Activated CD4-positive, alpha-beta T cell treated with anti-CD3 and anti-CD28 coated beads, Interleukin-2, amount 10 ng/mL, durations not matched to agents 24 days and 14 days (primary cell): ENCODE data around the gene SCML2. TPM values are rescaled to one million over a fixed set of nuclear protein-coding genes. Genes with fewer than 3 reads are reported as not detected.

Source experiments
- DNase-seq: peaks from one replicate; pipeline ENCODE4 v3.0.0; 2022
- H3K27ac Mint-ChIP-seq: one replicate; pipeline ENCODE4 v1.8.0; 2022; ENCODE audit warnings: mild to moderate bottlenecking, mixed read lengths
- H3K27me3 Mint-ChIP-seq: one replicate; pipeline ENCODE4 v1.8.0; 2022; ENCODE audit warnings: mixed read lengths
- H3K36me3 Mint-ChIP-seq: one replicate; pipeline ENCODE4 v1.8.0; 2022; ENCODE audit warnings: low read depth, mild to moderate bottlenecking, mixed read lengths
- H3K4me1 Mint-ChIP-seq: one replicate; pipeline ENCODE4 v1.8.0; 2021; ENCODE audit warnings: mixed read lengths
- H3K4me3 Mint-ChIP-seq: one replicate; pipeline ENCODE4 v1.8.0; 2022; ENCODE audit warnings: mild to moderate bottlenecking, moderate library complexity, mixed read lengths
- H3K9me3 Mint-ChIP-seq: one replicate; pipeline ENCODE4 v1.8.0; 2021; ENCODE audit warnings: mixed read lengths
- intact Hi-C: fragments of 100-400 bp; cut with micrococcal nuclease; formaldehyde crosslinking; loops from one replicate; pipeline ENCODE4 v1.15.1; 2023
- total RNA-seq: library from RNA; stranded (reverse); gene quantifications from 2 replicates; pipeline ENCODE4 v1.2.3, GENCODE V29; 2022

Gene SCML2
- total RNA-seq, 1 donor from 2014 or later = 3.3 TPM

- Mint-ChIP-seq H3K9me3 (no peaks in the 10 kb centered on the region), H3K27ac (no peak within 1 kb of the TSS), H3K27me3 (no peaks in the 10 kb centered on the region), H3K4me1 (no peaks in the 10 kb centered on the region), H3K4me3 (no peak within 1 kb of the TSS), H3K36me3 (no peaks in the 10 kb centered on the region)
- intact Hi-C loops = no loop called here
- DNase-seq = no peak
Observed at GRCh38 chrX:18220786-18221185, 133.7 kb downstream of the SCML2 start, which contains the start of gene BEND2. Gene BEND2, minus strand, starts transcription at chrX:18220886. Its CDS starts 136 bp downstream, at chrX:18220750.

DNA sequence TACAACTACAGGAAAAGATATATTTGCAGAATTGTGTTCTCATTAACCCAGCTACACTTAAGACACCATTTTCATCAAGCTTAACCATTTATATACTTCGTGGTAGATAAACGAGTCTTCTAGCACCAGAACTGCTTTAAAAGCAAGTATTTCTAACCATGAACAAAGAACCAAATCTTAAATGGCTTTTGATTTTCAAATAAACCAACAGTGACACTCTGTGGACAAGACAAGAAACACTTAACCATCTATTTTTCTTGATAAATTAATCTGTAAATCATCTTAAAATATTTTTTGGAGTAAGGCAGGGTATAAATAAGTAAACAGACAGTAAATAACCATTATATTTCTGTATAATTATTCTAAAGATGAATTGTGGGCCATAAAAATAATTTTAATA is 144.0 kb downstream of the SCML2 start:
- intact Hi-C loops = no loop called here
- H3K36me3 Mint-ChIP-seq = no peaks in the 10 kb centered on the region
- H3K27me3 Mint-ChIP-seq = no peaks in the 10 kb centered on the region
- H3K4me1 Mint-ChIP-seq = no peaks in the 10 kb centered on the region
- H3K27ac Mint-ChIP-seq = no peak overlapping the region
- no peaks in the 10 kb centered on the region for H3K9me3 Mint-ChIP-seq
- no peak for DNase-seq
- H3K4me3 Mint-ChIP-seq = no peak overlapping the region

DNA sequence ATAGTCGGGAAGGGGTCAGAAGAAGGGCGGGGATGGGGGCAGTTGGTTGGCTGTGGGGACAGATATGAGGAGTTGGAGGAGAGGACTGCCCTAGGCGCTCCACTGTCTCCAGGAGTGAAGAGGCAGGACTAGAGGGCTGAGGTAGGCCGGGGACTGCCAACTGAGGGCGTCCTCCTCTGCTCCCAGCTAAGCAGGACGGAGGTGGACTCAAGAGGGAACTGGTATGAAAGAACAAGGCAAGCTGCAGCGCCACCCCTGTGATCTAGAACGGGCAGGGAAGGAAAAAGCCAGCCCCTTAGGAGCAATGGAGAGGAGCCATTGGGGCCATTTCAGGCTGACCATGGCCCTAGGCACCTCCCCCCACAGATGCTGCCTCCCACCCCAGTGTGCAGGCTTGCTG is 147.8 kb downstream of the SCML2 start:
- no peak overlapping the region for H3K4me3 Mint-ChIP-seq
- H3K27ac Mint-ChIP-seq = no peak overlapping the region
- no peaks in the 10 kb centered on the region for H3K9me3 Mint-ChIP-seq
- DNase-seq = no peak
- no peaks in the 10 kb centered on the region for H3K36me3 Mint-ChIP-seq
- intact Hi-C loops = no loop called here
- H3K4me1 Mint-ChIP-seq = no peaks in the 10 kb centered on the region
- no peaks in the 10 kb centered on the region for H3K27me3 Mint-ChIP-seq

GRCh38 chrX:18203631-18204030 is 150.9 kb downstream of the SCML2 start:
- H3K4me1 Mint-ChIP-seq = no peaks in the 10 kb centered on the region
- no peak overlapping the region for H3K4me3 Mint-ChIP-seq
- H3K36me3 Mint-ChIP-seq = no peaks in the 10 kb centered on the region
- intact Hi-C loops = no loop called here
- DNase-seq = no peak
- no peaks in the 10 kb centered on the region for H3K27me3 Mint-ChIP-seq
- H3K9me3 Mint-ChIP-seq = no peaks in the 10 kb centered on the region
- H3K27ac Mint-ChIP-seq = no peak overlapping the region

GRCh38 chrX:18194688-18195087 is 159.8 kb downstream of the SCML2 start:
- Mint-ChIP-seq H3K4me3 (no peak overlapping the region), H3K9me3 (no peaks in the 10 kb centered on the region), H3K27me3 (no peaks in the 10 kb centered on the region), H3K27ac (no peak overlapping the region), H3K4me1 (no peaks in the 10 kb centered on the region), H3K36me3 (no peaks in the 10 kb centered on the region)
- no peak for DNase-seq
- intact Hi-C loops = no loop called here

Other genes starting within 250 kb of the SCML2 start
- gene BEND2, start 133.8 kb downstream of the SCML2 start, total RNA-seq = not detected in 2 replicates
- 0.23 and 0.43 TPM in 2 replicates for gene CDKL5, start 70.9 kb upstream of the SCML2 start, total RNA-seq